OCI-LY7 (cell line): ENCODE data around the gene LCP2. TPM values are rescaled to one million over a fixed set of nuclear protein-coding genes. Genes with fewer than 3 reads are reported as not detected.

Source experiments
- BruUV-seq: library from RNA; stranded (reverse); fragments of 400-500 nt; replicated peaks from 2 replicates; lab custom pipeline; 2021; lab: Mats Ljungman, UMichigan
- CTCF ChIA-PET: fragments of 300-600 bp; sonication (Branson Sonifier 250); formaldehyde crosslinking; loops from one replicate; lab custom pipeline; 2022; ENCODE audit warnings: antibody characterized with exemption; ENCODE audit not compliant: unreplicated experiment; lab: Charles Lee
- POLR2A ChIA-PET: fragments of 300-600 bp; sonication (Branson Sonifier 250); formaldehyde crosslinking; loops from one replicate; lab custom pipeline; 2022; ENCODE audit warnings: antibody characterized with exemption; lab: Charles Lee
- DNase-seq: peaks from one replicate; pipeline ENCODE4 v3.0.0-alpha.2; 2015; ENCODE audit warnings: low spot score
- H2AFZ ChIP-seq: fragments of 200-600 bp; sonication (generic), shearing (Covaris generic); 2 replicates; pipeline ENCODE4 v1.6.1; 2014; ENCODE audit warnings: mild to moderate bottlenecking, antibody characterized with exemption, low read length, moderate library complexity
- H3K27ac ChIP-seq: fragments of 200-600 bp; sonication (generic); 2 replicates; pipeline ENCODE4 v1.5.1; 2014; ENCODE audit warnings: mixed run types, low read depth, mild to moderate bottlenecking, moderate library complexity, low read length, inconsistent platforms; ENCODE audit not compliant: poor library complexity, severe bottlenecking
- H3K36me3 ChIP-seq: fragments of 200-600 bp; sonication (generic); 2 replicates; pipeline ENCODE4 v1.6.1; 2014; ENCODE audit warnings: mild to moderate bottlenecking, antibody characterized with exemption, low read length, moderate library complexity, mixed read lengths; ENCODE audit not compliant: insufficient read depth
- H3K4me1 ChIP-seq: fragments of 200-600 bp; sonication (generic); 2 replicates; pipeline ENCODE4 v1.5.1; 2014; ENCODE audit warnings: mild to moderate bottlenecking, low read length; ENCODE audit not compliant: insufficient read depth, poor library complexity, severe bottlenecking
- H3K4me2 ChIP-seq: fragments of 200-600 bp; sonication (generic); 2 replicates; pipeline ENCODE4 v1.6.1; 2014; ENCODE audit warnings: mild to moderate bottlenecking, low read length
- H3K4me3 ChIP-seq: fragments of 200-600 bp; sonication (generic); 2 replicates; pipeline ENCODE4 v1.5.1; 2014; ENCODE audit warnings: mild to moderate bottlenecking, low read depth, low read length; ENCODE audit not compliant: poor library complexity, severe bottlenecking
- H3K79me2 ChIP-seq: fragments of 200-600 bp; sonication (generic); 2 replicates; pipeline ENCODE4 v1.6.1; 2016; ENCODE audit warnings: low read depth, mild to moderate bottlenecking, low read length, moderate library complexity, mixed read lengths; ENCODE audit not compliant: insufficient read depth
- H3K9me2 ChIP-seq: fragments of 200-600 bp; sonication (generic); 2 replicates; pipeline ENCODE4 v1.6.1; 2016; ENCODE audit warnings: mild to moderate bottlenecking, low read length, mixed read lengths; ENCODE audit not compliant: insufficient read depth
- H3K9me3 ChIP-seq: fragments of 200-600 bp; sonication (generic); 2 replicates; pipeline ENCODE4 v1.6.1; 2014; ENCODE audit warnings: mild to moderate bottlenecking, mixed run types, low read length, mixed read lengths
- H4K20me1 ChIP-seq: fragments of 200-600 bp; sonication (generic); 2 replicates; pipeline ENCODE4 v1.6.1; 2014; ENCODE audit warnings: mild to moderate bottlenecking, antibody characterized with exemption, low read length, moderate library complexity, mixed read lengths; ENCODE audit not compliant: insufficient read depth
- EZH2phosphoT487 ChIP-seq: fragments of 200-600 bp; sonication (generic); IDR thresholded peaks from 2 replicates; pipeline ENCODE4 v1.6.1; 2018; ENCODE audit warnings: low read depth, borderline replicate concordance, mild to moderate bottlenecking, mixed run types, antibody characterized with exemption, low read length, moderate library complexity, mixed read lengths
- intact Hi-C: fragments of 100-400 bp; cut with micrococcal nuclease; formaldehyde crosslinking; loops from one replicate; pipeline ENCODE4 v1.10.0; 2022; ENCODE audit not compliant: unreplicated experiment
- total RNA-seq, 2 experiments: library from RNA; depleted of rRNA in 1 of 2; stranded (reverse); fragments of >200 nt in 1 of 2; shearing (Covaris generic) in 1 of 2; gene quantifications; 2 replicates each; pipeline ENCODE4 v1.2.3, GENCODE V29; 2014 to 2022
- TF ChIP-seq, protein P1 (sequence below): fragments of 200-600 bp; sonication (generic); conservative IDR thresholded peaks from 2 replicates; pipeline ENCODE4 v1.5.1; 2014; ENCODE audit warnings: mild to moderate bottlenecking, antibody characterized with exemption, low read length, moderate library complexity, mixed read lengths

Gene LCP2
- total RNA-seq, 2 experiments from 2014 or later, result 2.6 TPM; not detected in 1

DNA sequence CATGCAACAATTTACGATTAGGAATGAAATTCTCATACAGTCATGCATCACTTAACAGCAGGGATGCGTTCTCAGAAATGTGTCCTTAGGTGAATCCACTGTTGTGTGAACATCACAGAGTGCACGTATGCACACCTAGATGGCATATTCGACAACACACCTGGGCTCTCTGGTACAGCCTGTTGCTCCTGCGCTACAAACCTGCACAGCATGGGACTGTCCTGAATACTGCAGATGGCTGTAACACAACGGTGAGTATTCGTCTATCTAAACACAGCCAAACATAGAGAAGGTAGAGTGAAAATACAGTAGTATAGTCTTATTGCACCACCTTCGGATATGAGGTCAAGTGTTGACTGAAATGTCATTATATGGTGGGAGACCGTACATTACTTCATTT is 44.0 kb upstream of the LCP2 start:
- CTCF ChIA-PET, result no interaction called here
- POLR2A ChIA-PET, result interaction anchor here (0.7 kb wide), 1 partner anchor 622 kb away, joined by 3 read pairs; no protein-coding TSS in a partner anchor

DNA sequence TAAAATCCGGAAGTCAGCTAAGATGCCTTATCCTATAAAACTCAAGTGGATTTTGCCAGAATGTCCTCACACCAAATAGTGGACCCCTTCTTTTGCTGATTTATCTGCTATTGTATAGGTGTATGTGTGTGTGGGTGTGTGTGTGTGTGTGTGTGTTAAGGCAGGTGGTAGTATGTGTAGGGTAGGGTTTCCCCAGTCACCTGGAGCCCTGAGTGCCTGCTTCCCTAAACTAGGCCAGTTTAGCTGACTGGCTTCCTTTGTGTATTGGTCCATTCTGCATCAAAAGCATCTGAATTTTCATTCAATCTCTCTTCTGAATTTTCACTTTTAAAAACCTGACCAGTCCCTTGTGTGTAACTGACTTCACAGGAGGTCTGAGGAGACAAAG is 42.2 kb upstream of the LCP2 start:
- H3K9me2 ChIP-seq, result no peaks in the 10 kb centered on the region
- POLR2A ChIA-PET, result interaction anchor here (1.4 kb wide), 1 partner anchor 63 kb away, joined by 5 read pairs; no protein-coding TSS in a partner anchor

More for the DNA sequence above, 44.0 kb upstream of the LCP2 start:
- H3K79me2 ChIP-seq, result no peaks in the 10 kb centered on the region
- intact Hi-C loops, result no loop called here
- no peaks in the 10 kb centered on the region for H3K36me3 ChIP-seq
- H3K9me3 ChIP-seq, result peaks cover 10% of the 10 kb centered on the region
- no peaks in the 10 kb centered on the region for H4K20me1 ChIP-seq
- no peak overlapping the region for H3K27ac ChIP-seq
- H3K9me2 ChIP-seq, result no peaks in the 10 kb centered on the region
- H2AFZ ChIP-seq, result no peak overlapping the region
- H3K4me1 ChIP-seq, result no peaks in the 10 kb centered on the region
- DNase-seq, result peak; percentile 55
- TF ChIP-seq, protein P1, sequence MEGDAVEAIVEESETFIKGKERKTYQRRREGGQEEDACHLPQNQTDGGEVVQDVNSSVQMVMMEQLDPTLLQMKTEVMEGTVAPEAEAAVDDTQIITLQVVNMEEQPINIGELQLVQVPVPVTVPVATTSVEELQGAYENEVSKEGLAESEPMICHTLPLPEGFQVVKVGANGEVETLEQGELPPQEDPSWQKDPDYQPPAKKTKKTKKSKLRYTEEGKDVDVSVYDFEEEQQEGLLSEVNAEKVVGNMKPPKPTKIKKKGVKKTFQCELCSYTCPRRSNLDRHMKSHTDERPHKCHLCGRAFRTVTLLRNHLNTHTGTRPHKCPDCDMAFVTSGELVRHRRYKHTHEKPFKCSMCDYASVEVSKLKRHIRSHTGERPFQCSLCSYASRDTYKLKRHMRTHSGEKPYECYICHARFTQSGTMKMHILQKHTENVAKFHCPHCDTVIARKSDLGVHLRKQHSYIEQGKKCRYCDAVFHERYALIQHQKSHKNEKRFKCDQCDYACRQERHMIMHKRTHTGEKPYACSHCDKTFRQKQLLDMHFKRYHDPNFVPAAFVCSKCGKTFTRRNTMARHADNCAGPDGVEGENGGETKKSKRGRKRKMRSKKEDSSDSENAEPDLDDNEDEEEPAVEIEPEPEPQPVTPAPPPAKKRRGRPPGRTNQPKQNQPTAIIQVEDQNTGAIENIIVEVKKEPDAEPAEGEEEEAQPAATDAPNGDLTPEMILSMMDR, result no peak
- TF ChIP-seq EZH2phosphoT487, result no peak
- H3K4me2 ChIP-seq, result no peak overlapping the region
- H3K4me3 ChIP-seq, result no peak overlapping the region
- no TSS peak for BruUV-seq

More for the DNA sequence above, 42.2 kb upstream of the LCP2 start:
- no peaks in the 10 kb centered on the region for H3K79me2 ChIP-seq
- no peak overlapping the region for H3K4me2 ChIP-seq
- no peaks in the 10 kb centered on the region for H4K20me1 ChIP-seq
- intact Hi-C loops, result loop anchor here (1.0 kb wide), 3 partner anchors 65 to 113 kb away; no protein-coding TSS in a partner anchor
- no peaks in the 10 kb centered on the region for H3K36me3 ChIP-seq
- H3K27ac ChIP-seq, result no peak overlapping the region
- H2AFZ ChIP-seq, result no peak overlapping the region
- no peak for TF ChIP-seq EZH2phosphoT487
- TF ChIP-seq, protein P1, result no peak
- DNase-seq, result no peak
- BruUV-seq, result no TSS peak
- H3K4me3 ChIP-seq, result no peak overlapping the region
- peaks cover 10% of the 10 kb centered on the region for H3K9me3 ChIP-seq
- CTCF ChIA-PET, result interaction anchor here (1.8 kb wide), 1 partner anchor 66 kb away, joined by 11 read pairs; no protein-coding TSS in a partner anchor
- no peaks in the 10 kb centered on the region for H3K4me1 ChIP-seq
